Rectal smooth muscle tissue (tissue), 1 donor: Measurements from ENCODE around the gene RANBP17.
A peak's percentile ranks its signal among the peaks of the same experiment; 100 is the strongest.

ENCODE experiments used
- H3K27ac ChIP-seq: one replicate; pipeline ENCODE4 v1.7.0; 2013; ENCODE audit warnings: low read depth, low read length, inconsistent platforms
- H3K27me3 ChIP-seq: one replicate; pipeline ENCODE4 v1.7.0; 2013; ENCODE audit warnings: low read length; ENCODE audit not compliant: control insufficient read depth, insufficient read depth
- H3K36me3 ChIP-seq: one replicate; pipeline ENCODE4 v1.7.0; 2013; ENCODE audit warnings: low read length; ENCODE audit not compliant: control insufficient read depth, insufficient read depth
- H3K4me1 ChIP-seq: one replicate; pipeline ENCODE4 v1.7.0; 2013; ENCODE audit warnings: low read length; ENCODE audit not compliant: control insufficient read depth, insufficient read depth
- H3K4me3 ChIP-seq: one replicate; pipeline ENCODE4 v1.7.0; 2013; ENCODE audit warnings: low read length
- H3K9ac ChIP-seq: one replicate; pipeline ENCODE4 v1.7.0; 2013; ENCODE audit warnings: low read length

Gene RANBP17

GRCh38 chr5:171336521-171337209 lies 474.8 kb downstream of the RANBP17 start:
- no peaks in the 10 kb centered on the region for H3K36me3 ChIP-seq
- H3K27me3 ChIP-seq: peaks cover 4% of the 10 kb centered on the region
- no peak overlapping the region for H3K9ac ChIP-seq
- no peak overlapping the region for H3K27ac ChIP-seq
- peak overlapping the region; percentile 74 for H3K4me3 ChIP-seq
- H3K4me1 ChIP-seq: no peaks in the 10 kb centered on the region

GRCh38 chr5:171337210-171337569 lies 475.4 kb downstream of the RANBP17 start:
- Histone ChIP-seq H3K4me3 (peak overlapping the region; percentile 74), H3K36me3 (no peaks in the 10 kb centered on the region), H3K4me1 (no peaks in the 10 kb centered on the region), H3K27me3 (peaks cover 4% of the 10 kb centered on the region), H3K27ac (no peak overlapping the region), H3K9ac (no peak overlapping the region)

GRCh38 chr5:171340042-171340441 lies 478.2 kb downstream of the RANBP17 start:
- Histone ChIP-seq H3K4me1 (no peaks in the 10 kb centered on the region), H3K9ac (no peak overlapping the region), H3K27me3 (peaks cover 4% of the 10 kb centered on the region), H3K4me3 (no peak overlapping the region), H3K36me3 (no peaks in the 10 kb centered on the region), H3K27ac (no peak overlapping the region)

GRCh38 chr5:171340491-171340890 lies 478.7 kb downstream of the RANBP17 start:
- Histone ChIP-seq H3K9ac (no peak overlapping the region), H3K27me3 (peaks cover 2% of the 10 kb centered on the region), H3K36me3 (no peaks in the 10 kb centered on the region)

GRCh38 chr5:171342362-171343111 lies 480.7 kb downstream of the RANBP17 start:
- Histone ChIP-seq H3K27ac (no peak overlapping the region), H3K4me1 (no peaks in the 10 kb centered on the region), H3K27me3 (no peaks in the 10 kb centered on the region), H3K4me3 (no peak overlapping the region), H3K9ac (no peak overlapping the region), H3K36me3 (no peaks in the 10 kb centered on the region)

More at GRCh38 chr5:171340491-171340890, 478.7 kb downstream of the RANBP17 start:
- Histone ChIP-seq H3K4me1 (no peaks in the 10 kb centered on the region), H3K27ac (no peak overlapping the region), H3K4me3 (no peak overlapping the region)

GRCh38 chr5:171344936-171345608 lies 483.3 kb downstream of the RANBP17 start:
- Histone ChIP-seq H3K27ac (no peak overlapping the region), H3K36me3 (no peaks in the 10 kb centered on the region), H3K27me3 (no peaks in the 10 kb centered on the region), H3K9ac (no peak overlapping the region), H3K4me1 (no peaks in the 10 kb centered on the region), H3K4me3 (no peak overlapping the region)
